ENCODE results near the gene CEP44. TPM values are rescaled to one million over a fixed set of nuclear protein-coding genes. Genes with fewer than 3 reads are reported as not detected.
"Not testable (repeated sequence)": the region's sequence is repeated elsewhere in the genome, so short reads cannot be mapped to it uniquely, and the experiment has no call there.

Gene CEP44
- polyA plus RNA-seq, 1 experiment = 7.4 TPM

- CTCF ChIA-PET = no interaction called here
- H3K27me3 ChIP-seq (ENCODE audit: control insufficient read depth, insufficient read depth, low read length) = no peaks in the 10 kb centered on the region
- POLR2A ChIA-PET = no interaction called here
- H3K9me3 ChIP-seq (ENCODE audit: control insufficient read depth, insufficient read depth, low read length) = peaks cover 3% of the 10 kb centered on the region
- no peak for DNase-seq (ENCODE audit: low read depth, low spot score)
- H3K27ac ChIP-seq (ENCODE audit: low read depth, low read length) = no peak overlapping the region
- no peak for TF ChIP-seq CTCF (IDR thresholded peaks at IDR 0.05; ENCODE audit: low read depth, low read length)
- H3K4me3 ChIP-seq (ENCODE audit: low read depth, low read length) = no peak overlapping the region
Observed at GRCh38 chr4:174292473-174292872, 8.8 kb downstream of the CEP44 start.

- H3K9me3 ChIP-seq (ENCODE audit: control insufficient read depth, insufficient read depth, low read length); CTCF ChIA-PET; H3K4me3 ChIP-seq (ENCODE audit: low read depth, low read length); POLR2A ChIA-PET; H3K27me3 ChIP-seq (ENCODE audit: control insufficient read depth, insufficient read depth, low read length); H3K27ac ChIP-seq (ENCODE audit: low read depth, low read length); DNase-seq (ENCODE audit: low read depth, low spot score): not testable (repeated sequence)
Observed at GRCh38 chr4:174294641-174295040, 10.9 kb downstream of the CEP44 start.

GRCh38 chr4:174295142-174295541 is 11.4 kb downstream of the CEP44 start:
- POLR2A ChIA-PET; CTCF ChIA-PET; H3K27me3 ChIP-seq (ENCODE audit: control insufficient read depth, insufficient read depth, low read length); H3K9me3 ChIP-seq (ENCODE audit: control insufficient read depth, insufficient read depth, low read length); H3K27ac ChIP-seq (ENCODE audit: low read depth, low read length); DNase-seq (ENCODE audit: low read depth, low spot score); H3K4me3 ChIP-seq (ENCODE audit: low read depth, low read length): not testable (repeated sequence)

- ChIA-PET CTCF (interaction anchor here (1.7 kb wide), 1 partner anchor 15 kb away, joined by 5 read pairs; no protein-coding TSS in a partner anchor), POLR2A (no interaction called here)
- DNase-seq (ENCODE audit: low read depth, low spot score) = no peak
Observed at GRCh38 chr4:174303687-174304086, 20.0 kb downstream of the CEP44 start.

GRCh38 chr4:174304664-174305063 is 21.0 kb downstream of the CEP44 start:
- no peak for DNase-seq (ENCODE audit: low read depth, low spot score)
- POLR2A ChIA-PET = no interaction called here
- Histone ChIP-seq H3K9me3 (ENCODE audit: control insufficient read depth, insufficient read depth, low read length) (no peaks in the 10 kb centered on the region), H3K27me3 (ENCODE audit: control insufficient read depth, insufficient read depth, low read length) (no peaks in the 10 kb centered on the region), H3K4me3 (ENCODE audit: low read depth, low read length) (no peak overlapping the region), H3K27ac (ENCODE audit: low read depth, low read length) (no peak overlapping the region)
- no peak for TF ChIP-seq CTCF (IDR thresholded peaks at IDR 0.05; ENCODE audit: low read depth, low read length)
- CTCF ChIA-PET = no interaction called here

More at GRCh38 chr4:174303687-174304086, 20.0 kb downstream of the CEP44 start:
- Histone ChIP-seq H3K27ac (ENCODE audit: low read depth, low read length) (no peak overlapping the region), H3K4me3 (ENCODE audit: low read depth, low read length) (no peak overlapping the region), H3K9me3 (ENCODE audit: control insufficient read depth, insufficient read depth, low read length) (no peaks in the 10 kb centered on the region), H3K27me3 (ENCODE audit: control insufficient read depth, insufficient read depth, low read length) (no peaks in the 10 kb centered on the region)
- no peak for TF ChIP-seq CTCF (IDR thresholded peaks at IDR 0.05; ENCODE audit: low read depth, low read length)

- ChIA-PET CTCF (no interaction called here), POLR2A (no interaction called here)
- no peak for DNase-seq (ENCODE audit: low read depth, low spot score)
- TF ChIP-seq CTCF (IDR thresholded peaks at IDR 0.05; ENCODE audit: low read depth, low read length) = no peak
- Histone ChIP-seq H3K27me3 (ENCODE audit: control insufficient read depth, insufficient read depth, low read length) (no peaks in the 10 kb centered on the region), H3K4me3 (ENCODE audit: low read depth, low read length) (no peak overlapping the region), H3K27ac (ENCODE audit: low read depth, low read length) (no peak overlapping the region), H3K9me3 (ENCODE audit: control insufficient read depth, insufficient read depth, low read length) (no peaks in the 10 kb centered on the region)
Observed at GRCh38 chr4:174305961-174306360, 22.2 kb downstream of the CEP44 start.

Measured in AG04450 (cell line).